GM23338 (cell line): Measurements from ENCODE around the gene LRWD1.
"Not testable (repeated sequence)": the region's sequence is repeated elsewhere in the genome, so short reads cannot be mapped to it uniquely, and the experiment has no call there.

ENCODE experiments used
- CREB1 ChIP-seq: fragments of 250-450 bp; sonication (Bioruptor Pico); IDR thresholded peaks from 2 replicates; pipeline ENCODE4 v1.5.0; 2020; ENCODE audit warnings: low read depth, mild to moderate bottlenecking, moderate library complexity
- CTCF ChIP-seq, 2 experiments: fragments of 200-600 bp in 1 of 2; sonication (generic) in 1 of 2; conservative IDR thresholded peaks; 2 replicates each; pipeline versions ENCODE4 v1.5.1 to v1.6.1; 2016 to 2017; ENCODE audit warnings: antibody characterized with exemption in 2 of 2, low read depth in 2 of 2, mild to moderate bottlenecking in 2 of 2, moderate library complexity in 1 of 2
- EZH2 ChIP-seq: fragments of 200-600 bp; sonication (generic); IDR thresholded peaks from one replicate; pipeline ENCODE4 v1.8.0; 2017; ENCODE audit warnings: antibody characterized with exemption, mild to moderate bottlenecking, low read depth; ENCODE audit not compliant: unreplicated experiment
- EZH2phosphoT487 ChIP-seq: fragments of 200-600 bp; sonication (generic); IDR thresholded peaks from one replicate; pipeline ENCODE4 v1.8.1; 2018; ENCODE audit warnings: antibody characterized with exemption; ENCODE audit not compliant: unreplicated experiment
- JUNB ChIP-seq: IDR thresholded peaks from one replicate; pipeline ENCODE4 v1.6.1; 2016; ENCODE audit warnings: antibody characterized with exemption; ENCODE audit not compliant: unreplicated experiment
- POLR2AphosphoS5 ChIP-seq: IDR thresholded peaks from 2 replicates; pipeline ENCODE4 v1.6.1; 2016; ENCODE audit warnings: antibody characterized with exemption, low read depth
- REST ChIP-seq: IDR thresholded peaks from one replicate; pipeline ENCODE4 v1.6.1; 2018; ENCODE audit warnings: antibody characterized with exemption; ENCODE audit not compliant: unreplicated experiment

DNA sequence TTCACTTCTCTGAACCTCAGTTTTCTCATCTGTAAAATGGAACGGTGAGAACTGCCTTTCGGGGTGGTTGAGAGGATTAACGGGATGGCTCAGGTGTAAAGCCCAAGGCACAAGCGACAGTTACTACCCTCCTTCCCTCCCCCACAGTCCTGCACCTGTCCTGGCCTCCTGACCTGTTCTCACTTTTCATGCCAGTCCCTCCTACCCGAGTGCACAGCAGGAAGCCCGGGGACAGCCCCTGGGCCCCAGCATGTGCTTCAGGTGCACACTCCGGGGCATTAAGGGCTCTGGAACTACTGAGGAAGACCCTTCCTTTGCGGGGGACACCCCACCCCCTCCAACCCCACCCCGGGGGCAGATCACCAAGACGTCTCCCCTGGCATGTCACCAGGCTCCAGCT is 52.2 kb downstream of the LRWD1 start:
- not testable (repeated sequence) for TF ChIP-seq CTCF (conservative IDR thresholded peaks at IDR 0.05; ENCODE audit: low read depth in 2 of 2); POLR2AphosphoS5; EZH2; REST; EZH2phosphoT487; CREB1 (CRISPR knock-in tag); JUNB
